ENCODE results near the gene RARB. TPM values are rescaled to one million over a fixed set of nuclear protein-coding genes. Genes with fewer than 3 reads are reported as not detected.
A peak's percentile ranks its signal among the peaks of the same experiment; 100 is the strongest.

The RARB gene
- total RNA-seq, 2 donors from 2014 or later = 21.5 to 21.9 TPM

DNA sequence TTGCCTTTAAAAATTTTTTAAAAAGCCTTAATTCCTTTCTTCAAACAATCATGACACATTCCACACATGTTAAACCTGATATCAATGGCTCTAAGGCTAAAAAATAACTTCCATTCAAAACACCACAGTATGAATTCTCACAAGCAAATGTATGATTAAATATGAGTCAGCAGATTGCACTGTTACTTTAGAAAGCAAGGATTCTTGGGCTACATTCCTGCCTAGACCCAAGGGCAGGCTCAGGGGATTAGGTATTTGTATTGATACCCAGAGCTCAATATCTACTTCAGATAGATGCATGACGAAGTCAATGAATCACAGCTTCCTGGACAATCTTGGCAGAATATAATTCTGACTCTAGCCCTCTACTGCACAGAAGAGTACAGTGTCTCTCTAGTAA, 65.7 kb downstream of the RARB start:
- no peak for DNase-seq
- Histone ChIP-seq H3K4me3 (ENCODE audit: low read length) (peak overlapping the region; percentile 42), H3K4me1 (ENCODE audit: control insufficient read depth, insufficient read depth, low read length) (no peaks in the 10 kb centered on the region), H3K27me3 (ENCODE audit: control insufficient read depth, insufficient read depth, low read length, poor library complexity, severe bottlenecking) (no peaks in the 10 kb centered on the region), H3K36me3 (ENCODE audit: control insufficient read depth, insufficient read depth, low read length) (peaks cover 41% of the 10 kb centered on the region), H3K9ac (ENCODE audit: extremely low read depth, low read length, poor library complexity, severe bottlenecking) (no peak overlapping the region), H3K27ac (ENCODE audit: low read depth, low read length) (no peak overlapping the region), H3K9me3 (ENCODE audit: control insufficient read depth, low read length) (peaks cover 55% of the 10 kb centered on the region)
- Mint-ChIP-seq H3K9me3 (peaks cover 7% of the 10 kb centered on the region), H3K27ac (no peak overlapping the region), H3K36me3 (ENCODE audit: low read depth) (peaks cover 38% of the 10 kb centered on the region), H3K4me3 (no peak overlapping the region), H3K27me3 (ENCODE audit: insufficient read depth) (no peaks in the 10 kb centered on the region), H3K4me1 (no peaks in the 10 kb centered on the region)
- 86 to 94% methylated on average over 1 of the region's 1 CpG for WGBS, 2 experiments (ENCODE audit: insufficient coverage in 1 of 2, insufficient read length in 1 of 2)
- TF ChIP-seq, protein P1, sequence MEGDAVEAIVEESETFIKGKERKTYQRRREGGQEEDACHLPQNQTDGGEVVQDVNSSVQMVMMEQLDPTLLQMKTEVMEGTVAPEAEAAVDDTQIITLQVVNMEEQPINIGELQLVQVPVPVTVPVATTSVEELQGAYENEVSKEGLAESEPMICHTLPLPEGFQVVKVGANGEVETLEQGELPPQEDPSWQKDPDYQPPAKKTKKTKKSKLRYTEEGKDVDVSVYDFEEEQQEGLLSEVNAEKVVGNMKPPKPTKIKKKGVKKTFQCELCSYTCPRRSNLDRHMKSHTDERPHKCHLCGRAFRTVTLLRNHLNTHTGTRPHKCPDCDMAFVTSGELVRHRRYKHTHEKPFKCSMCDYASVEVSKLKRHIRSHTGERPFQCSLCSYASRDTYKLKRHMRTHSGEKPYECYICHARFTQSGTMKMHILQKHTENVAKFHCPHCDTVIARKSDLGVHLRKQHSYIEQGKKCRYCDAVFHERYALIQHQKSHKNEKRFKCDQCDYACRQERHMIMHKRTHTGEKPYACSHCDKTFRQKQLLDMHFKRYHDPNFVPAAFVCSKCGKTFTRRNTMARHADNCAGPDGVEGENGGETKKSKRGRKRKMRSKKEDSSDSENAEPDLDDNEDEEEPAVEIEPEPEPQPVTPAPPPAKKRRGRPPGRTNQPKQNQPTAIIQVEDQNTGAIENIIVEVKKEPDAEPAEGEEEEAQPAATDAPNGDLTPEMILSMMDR (conservative IDR thresholded peaks at IDR 0.05) = no peak

GRCh38 chr3:25495304-25495703, 67.2 kb downstream of the RARB start:
- Histone ChIP-seq H3K4me1 (ENCODE audit: control insufficient read depth, insufficient read depth, low read length) (no peaks in the 10 kb centered on the region), H3K27ac (ENCODE audit: low read depth, low read length) (no peak overlapping the region), H3K36me3 (ENCODE audit: control insufficient read depth, insufficient read depth, low read length) (peaks cover 41% of the 10 kb centered on the region), H3K27me3 (ENCODE audit: control insufficient read depth, insufficient read depth, low read length, poor library complexity, severe bottlenecking) (no peaks in the 10 kb centered on the region), H3K4me3 (ENCODE audit: low read length) (no peak overlapping the region), H3K9me3 (ENCODE audit: control insufficient read depth, low read length) (peaks cover 55% of the 10 kb centered on the region), H3K9ac (ENCODE audit: extremely low read depth, low read length, poor library complexity, severe bottlenecking) (no peak overlapping the region)
- Mint-ChIP-seq H3K4me1 (peaks cover 3% of the 10 kb centered on the region), H3K9me3 (peaks cover 7% of the 10 kb centered on the region), H3K4me3 (no peak overlapping the region), H3K36me3 (ENCODE audit: low read depth) (peaks cover 33% of the 10 kb centered on the region), H3K27me3 (ENCODE audit: insufficient read depth) (no peaks in the 10 kb centered on the region), H3K27ac (no peak overlapping the region)
- 89 to 100% methylated on average over 1 of the region's 1 CpG for whole genome bisulfite sequencing, 2 experiments (ENCODE audit: insufficient coverage in 1 of 2, insufficient read length in 1 of 2)
- no peak for DNase-seq
- TF ChIP-seq, protein P1 (conservative IDR thresholded peaks at IDR 0.05) = no peak

- TF ChIP-seq, protein P1 (conservative IDR thresholded peaks at IDR 0.05) = no peak
- WGBS, 2 experiments (ENCODE audit: insufficient coverage in 1 of 2, insufficient read length in 1 of 2) = 97 to 100% methylated on average over 4 to 5 of the region's 5 CpGs
- no peaks in the 10 kb centered on the region for H3K4me1 ChIP-seq (ENCODE audit: control insufficient read depth, insufficient read depth, low read length)
- Mint-ChIP-seq H3K27ac (no peak overlapping the region), H3K36me3 (ENCODE audit: low read depth) (peaks cover 35% of the 10 kb centered on the region), H3K9me3 (peaks cover 7% of the 10 kb centered on the region), H3K27me3 (ENCODE audit: insufficient read depth) (no peaks in the 10 kb centered on the region), H3K4me1 (peaks cover 3% of the 10 kb centered on the region), H3K4me3 (no peak overlapping the region)
- no peaks in the 10 kb centered on the region for H3K27me3 ChIP-seq (ENCODE audit: control insufficient read depth, insufficient read depth, low read length, poor library complexity, severe bottlenecking)
- H3K36me3 ChIP-seq (ENCODE audit: control insufficient read depth, insufficient read depth, low read length) = peaks cover 41% of the 10 kb centered on the region
- no peak overlapping the region for H3K27ac ChIP-seq (ENCODE audit: low read depth, low read length)
- peaks cover 53% of the 10 kb centered on the region for H3K9me3 ChIP-seq (ENCODE audit: control insufficient read depth, low read length)
- no peak for DNase-seq
- H3K4me3 ChIP-seq (ENCODE audit: low read length) = no peak overlapping the region
- H3K9ac ChIP-seq (ENCODE audit: extremely low read depth, low read length, poor library complexity, severe bottlenecking) = no peak overlapping the region
These were observed 67.7 kb downstream of the RARB start for GRCh38 chr3:25495726-25496253.
